PFSK-1 (cell line): ENCODE data around the gene SEPTIN2.

Experiments used
- FOXP2 ChIP-seq: optimal IDR thresholded peaks from 2 replicates; pipeline ENCODE3; 2011; ENCODE audit warnings: borderline replicate concordance, control low read depth, inconsistent platforms; ENCODE audit not compliant: insufficient read depth; ENCODE audit errors: extremely low read length, extremely low read depth
- POLR2AphosphoS5 ChIP-seq: IDR thresholded peaks from 2 replicates; pipeline ENCODE4 v1.6.1; 2012; ENCODE audit warnings: low read depth, mild to moderate bottlenecking, control low read depth, low read length, moderate library complexity
- REST ChIP-seq, 2 experiments: IDR thresholded peaks; 2 replicates each; pipeline versions ENCODE4 v1.6.1 to v1.8.0; 2011 to 2012; ENCODE audit warnings: low read depth in 2 of 2, low read length in 2 of 2, control low read depth in 1 of 2, inconsistent platforms in 1 of 2, mild to moderate bottlenecking in 1 of 2, moderate library complexity in 1 of 2; ENCODE audit not compliant: insufficient read depth in 1 of 2
- SIN3A ChIP-seq: IDR thresholded peaks from 2 replicates; pipeline ENCODE4 v1.6.1; 2012; ENCODE audit warnings: mild to moderate bottlenecking, low read length, moderate library complexity, borderline replicate concordance; ENCODE audit not compliant: insufficient read depth
- TAF1 ChIP-seq: IDR thresholded peaks from 2 replicates; pipeline ENCODE4 v1.6.1; 2012; ENCODE audit warnings: low read length, control low read depth, borderline replicate concordance; ENCODE audit not compliant: insufficient read depth

SEPTIN2 gene

GRCh38 chr2:241310917-241311566, 4.7 kb upstream of the SEPTIN2 start:
- no peak for TF ChIP-seq POLR2AphosphoS5
- no peak for TF ChIP-seq FOXP2
- TF ChIP-seq TAF1, result no peak
- TF ChIP-seq SIN3A, result no peak
- no peak for TF ChIP-seq REST (IDR thresholded peaks at IDR 0.05; ENCODE audit: insufficient read depth in 1 of 2, low read depth in 2 of 2, low read length in 2 of 2)

- no peak for TF ChIP-seq SIN3A
- no peak for TF ChIP-seq POLR2AphosphoS5
Measured at GRCh38 chr2:241312082-241312481, 3.6 kb upstream of the SEPTIN2 start.

- TF ChIP-seq REST (IDR thresholded peaks at IDR 0.05; ENCODE audit: insufficient read depth in 1 of 2, low read depth in 2 of 2, low read length in 2 of 2) (no peak), SIN3A (no peak), POLR2AphosphoS5 (no peak), TAF1 (no peak), FOXP2 (no peak)
Measured at GRCh38 chr2:241313543-241314095, 2.1 kb upstream of the SEPTIN2 start.

GRCh38 chr2:241314226-241315092, 1.3 kb upstream of the SEPTIN2 start:
- TF ChIP-seq SIN3A (no peak), FOXP2 (no peak), REST (IDR thresholded peaks at IDR 0.05; ENCODE audit: insufficient read depth in 1 of 2, low read depth in 2 of 2, low read length in 2 of 2) (no peak), POLR2AphosphoS5 (peak; percentile 27; the same call in 1 of the 2 replicates), TAF1 (0 out of 2 replicates have a peak, but pooled peaks have one; percentile 42)

- TF ChIP-seq REST (IDR thresholded peaks at IDR 0.05; ENCODE audit: insufficient read depth in 1 of 2, low read depth in 2 of 2, low read length in 2 of 2) (peak in 1 of 2 experiments; percentile 52; a peak in 1 of 4 replicates), TAF1 (peak; percentile 75), POLR2AphosphoS5 (peak; percentile 83), SIN3A (peak; percentile 57; the same call in 1 of the 2 replicates), FOXP2 (peak; percentile 90)
Measured at GRCh38 chr2:241315093-241315878, 439 bp upstream of the SEPTIN2 start, which contains the start of gene HDLBP. TSS of gene HDLBP (minus strand) at chr2:241315672. CDS start at chr2:241266869, 48,803 bp downstream.
